GM18858 (cell line): ENCODE measurements around the gene HDAC9.

Experiments used
- ATAC-seq: cut with Tn5 transposase; IDR thresholded peaks from one replicate; pipeline ENCODE4 v1.9.1; 2021; ENCODE audit not compliant: unreplicated experiment

HDAC9 gene

DNA sequence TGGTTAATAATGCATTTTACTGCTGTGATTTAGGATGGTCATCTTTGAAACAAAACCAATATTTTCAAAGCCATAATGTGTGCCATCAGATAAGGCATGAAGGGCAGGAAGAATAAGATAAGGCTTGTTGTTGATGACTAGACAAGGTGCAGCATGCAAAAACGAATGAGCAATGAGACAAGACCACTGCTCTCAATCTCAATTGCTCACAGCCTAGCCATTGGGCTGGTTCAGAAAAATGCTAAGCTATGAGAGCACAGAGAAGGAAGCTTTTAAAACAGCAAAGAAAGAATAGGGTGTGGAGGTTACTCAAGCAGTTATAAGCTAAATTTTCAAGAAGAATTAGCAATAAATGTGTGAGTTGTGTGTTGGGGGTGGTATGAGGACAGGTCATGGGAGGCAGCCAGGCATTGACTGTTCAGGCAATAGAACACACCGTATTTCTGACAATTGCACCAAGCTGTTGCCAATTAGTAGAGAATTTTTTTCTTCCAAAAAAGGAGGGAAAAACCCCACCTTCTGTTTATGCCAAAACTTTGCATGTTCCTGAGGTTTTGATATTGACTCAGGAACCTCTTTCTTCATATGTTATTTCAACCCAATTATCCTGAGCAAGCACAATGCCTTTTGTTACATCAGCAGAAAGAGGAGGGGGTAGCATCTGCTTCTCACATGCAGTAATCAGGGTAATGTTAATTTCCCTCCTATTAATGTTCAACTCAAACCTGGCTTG lies 276.5 kb downstream of the HDAC9 start:
- no peak for ATAC-seq

- no peak for ATAC-seq
These were observed 277.0 kb downstream of the HDAC9 start for GRCh38 chr7:18772567-18772965.

GRCh38 chr7:18777314-18777713 lies 281.8 kb downstream of the HDAC9 start:
- no peak for ATAC-seq

DNA sequence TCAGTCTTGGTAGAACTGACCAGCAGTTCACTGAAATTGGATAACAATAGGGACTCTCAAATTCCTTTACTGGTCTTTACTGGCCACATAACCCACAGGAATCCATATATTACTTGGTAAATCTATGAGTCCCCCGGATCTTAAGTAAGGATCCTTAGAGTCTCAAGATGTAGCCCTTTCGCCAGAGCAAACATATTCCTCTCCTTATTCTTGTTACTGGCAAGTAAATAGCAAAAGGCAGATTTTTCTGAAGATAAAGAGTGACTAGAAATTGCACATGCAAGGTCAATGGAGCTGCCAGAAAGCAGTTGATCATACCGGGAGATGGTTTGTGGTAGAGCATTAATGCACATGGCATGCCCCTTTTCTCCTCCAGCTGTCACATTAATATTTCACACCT lies 283.0 kb downstream of the HDAC9 start:
- ATAC-seq: no peak

DNA sequence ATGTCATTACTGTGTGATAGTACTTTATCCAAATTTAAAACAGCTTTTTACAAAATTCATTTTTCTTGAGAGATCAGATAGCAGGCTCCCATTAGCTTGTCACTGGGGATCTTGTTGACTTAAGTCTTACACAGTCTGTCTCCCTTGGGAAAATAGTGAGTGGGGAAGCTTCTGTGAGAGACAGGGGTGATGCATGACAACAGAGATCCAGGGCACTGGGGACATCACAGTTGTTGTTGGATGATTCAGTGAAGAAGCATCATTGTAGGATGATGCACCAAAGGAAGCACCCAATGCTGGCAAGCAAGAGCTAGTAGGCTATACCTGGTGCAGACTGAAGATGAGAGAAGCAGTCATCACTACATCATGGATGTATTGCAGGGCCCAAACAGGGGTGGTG lies 284.7 kb downstream of the HDAC9 start:
- ATAC-seq: no peak

GRCh38 chr7:18780938-18781337 lies 285.4 kb downstream of the HDAC9 start:
- ATAC-seq: no peak

DNA sequence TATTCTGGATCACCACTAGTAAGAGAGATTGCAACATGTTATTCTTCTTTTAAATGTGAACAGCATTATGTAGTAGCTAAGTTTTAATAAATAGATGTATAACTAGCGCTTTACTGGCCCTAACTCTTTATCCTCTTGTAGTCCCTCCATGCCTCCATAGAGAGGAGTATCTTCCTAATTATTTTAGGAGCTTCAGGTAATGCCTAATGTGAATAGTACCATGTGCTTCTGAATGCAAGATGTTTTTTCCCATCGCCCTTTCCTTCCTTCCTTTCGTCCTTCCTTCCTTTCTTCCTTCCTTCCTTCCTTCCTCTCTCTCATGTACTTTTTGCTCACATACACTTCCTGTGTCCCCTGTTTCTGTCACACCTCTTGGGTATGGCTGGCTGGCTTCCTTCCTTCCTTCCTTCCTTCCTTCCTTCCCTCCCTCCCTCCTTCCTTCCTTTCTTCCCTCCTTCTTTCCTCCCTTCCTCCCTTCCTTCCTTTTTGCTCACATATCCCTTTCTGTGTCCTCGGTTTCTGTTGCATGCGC lies 290.7 kb downstream of the HDAC9 start:
- no peak for ATAC-seq

DNA sequence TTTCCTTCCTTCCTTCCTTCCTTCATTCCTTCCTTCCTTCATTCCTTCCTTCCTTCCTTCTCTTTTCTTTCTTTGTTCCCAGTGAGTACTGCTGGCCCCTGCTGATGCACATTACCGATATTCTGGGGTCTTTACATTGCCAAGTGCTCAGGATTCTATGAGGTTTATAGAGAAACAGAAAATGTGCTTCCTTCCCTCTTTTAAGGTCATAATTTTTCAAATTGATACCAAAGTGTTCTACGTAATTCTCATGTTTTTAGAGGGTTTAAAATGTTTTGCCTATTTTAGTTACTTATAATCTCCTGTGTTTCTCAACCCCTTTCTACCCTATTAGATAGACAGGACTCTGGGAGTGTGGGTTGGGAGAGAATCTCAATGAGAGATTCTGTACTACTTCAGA lies 291.2 kb downstream of the HDAC9 start:
- no peak for ATAC-seq

GRCh38 chr7:18788026-18788425 lies 292.5 kb downstream of the HDAC9 start:
- ATAC-seq: no peak

GRCh38 chr7:18792871-18793595 lies 297.5 kb downstream of the HDAC9 start:
- no peak for ATAC-seq

- ATAC-seq: no peak
These were observed 300.7 kb downstream of the HDAC9 start for GRCh38 chr7:18796216-18796615.

DNA sequence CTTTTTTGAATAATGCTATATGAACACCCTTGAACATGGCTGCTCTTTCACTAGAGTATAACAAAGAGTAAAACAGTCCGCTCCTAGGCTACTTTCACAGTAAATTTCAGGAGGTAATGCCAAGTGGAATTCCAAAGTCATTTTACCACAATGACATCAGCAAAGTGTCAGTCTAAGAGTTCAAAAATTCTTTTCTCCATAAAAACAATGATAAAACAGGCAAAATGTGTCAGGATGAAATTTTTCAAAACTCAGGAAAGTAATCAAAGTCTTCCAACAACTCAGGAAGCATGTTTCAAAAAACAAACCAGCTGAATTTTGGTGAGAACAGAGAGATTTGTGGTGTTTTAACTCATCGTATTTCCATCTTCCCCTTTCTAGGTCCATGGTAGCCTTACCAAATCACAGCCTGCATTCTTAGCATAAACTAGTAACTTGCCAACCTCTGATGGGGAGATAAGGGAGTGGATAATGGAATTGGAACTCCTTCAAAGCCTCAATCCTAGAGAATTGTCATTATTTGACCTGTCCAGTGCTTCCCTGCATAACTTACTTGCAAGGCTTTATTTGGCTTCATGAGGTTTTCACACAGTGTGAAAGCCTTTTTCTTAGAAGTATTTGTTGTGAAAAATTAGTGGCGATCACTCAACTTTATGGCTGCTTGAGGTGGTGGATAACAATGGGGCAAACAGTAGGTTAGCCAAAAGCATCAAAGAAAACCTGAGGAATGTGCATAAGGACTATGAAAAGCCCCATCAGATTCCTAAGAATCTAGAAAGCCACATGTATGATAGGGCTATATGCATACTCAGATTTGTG lies 302.7 kb downstream of the HDAC9 start:
- ATAC-seq: no peak

GRCh38 chr7:18799899-18800298 lies 304.4 kb downstream of the HDAC9 start:
- ATAC-seq: no peak

DNA sequence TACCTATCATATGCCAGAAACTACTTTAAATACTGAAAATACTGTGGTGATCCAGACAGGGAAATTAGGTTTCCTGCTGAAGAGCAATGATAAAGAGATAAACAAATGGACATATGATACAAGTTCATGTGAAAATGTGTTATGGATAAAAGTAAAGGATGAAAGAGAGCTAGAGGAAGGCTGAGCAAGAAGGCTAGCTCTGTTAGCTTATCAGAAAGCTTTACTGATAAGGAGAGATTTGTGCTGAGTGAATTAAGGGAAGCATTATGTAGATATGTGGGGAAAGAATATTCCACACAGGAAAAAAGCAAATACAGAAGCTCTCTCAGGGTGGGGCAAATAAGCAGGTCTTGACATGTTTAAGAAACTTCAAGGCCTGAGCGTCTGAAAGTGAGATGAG lies 308.4 kb downstream of the HDAC9 start:
- no peak for ATAC-seq

- ATAC-seq: no peak
These were observed 310.6 kb downstream of the HDAC9 start for GRCh38 chr7:18806177-18806576.

GRCh38 chr7:18808026-18808425 lies 312.5 kb downstream of the HDAC9 start:
- ATAC-seq: no peak

DNA sequence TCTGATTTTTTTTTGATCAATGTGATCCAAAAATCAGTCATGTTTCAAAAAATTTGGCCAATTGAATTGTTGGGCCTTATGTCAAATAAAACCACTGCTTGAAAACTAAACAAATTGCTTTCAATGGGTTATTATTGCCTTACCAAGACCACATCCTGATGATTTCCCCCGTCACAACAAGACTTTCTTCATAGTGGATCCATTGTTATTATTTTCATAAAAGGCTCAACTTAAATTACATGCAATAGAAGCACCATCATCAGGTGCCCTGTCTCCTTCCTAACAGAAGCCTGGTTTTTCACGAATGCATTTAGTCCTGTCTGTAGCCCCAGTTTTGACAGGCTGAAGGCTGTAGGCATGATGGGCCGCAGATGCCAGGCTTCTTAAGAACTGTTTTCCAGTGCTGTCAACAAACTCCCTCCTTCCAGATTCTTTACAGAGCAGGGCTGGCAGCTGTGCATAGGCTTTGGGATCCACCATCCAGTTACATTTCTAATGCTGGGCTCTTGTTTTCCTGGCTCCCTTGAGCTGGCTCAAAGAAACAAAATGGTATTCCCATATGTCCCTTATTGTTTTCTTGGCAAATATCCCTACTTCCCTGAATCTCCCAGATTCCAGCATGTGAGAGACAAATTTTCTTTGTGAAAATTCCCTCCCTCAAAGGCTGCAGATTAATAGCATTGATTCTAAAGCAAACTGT lies 319.9 kb downstream of the HDAC9 start:
- ATAC-seq: no peak

DNA sequence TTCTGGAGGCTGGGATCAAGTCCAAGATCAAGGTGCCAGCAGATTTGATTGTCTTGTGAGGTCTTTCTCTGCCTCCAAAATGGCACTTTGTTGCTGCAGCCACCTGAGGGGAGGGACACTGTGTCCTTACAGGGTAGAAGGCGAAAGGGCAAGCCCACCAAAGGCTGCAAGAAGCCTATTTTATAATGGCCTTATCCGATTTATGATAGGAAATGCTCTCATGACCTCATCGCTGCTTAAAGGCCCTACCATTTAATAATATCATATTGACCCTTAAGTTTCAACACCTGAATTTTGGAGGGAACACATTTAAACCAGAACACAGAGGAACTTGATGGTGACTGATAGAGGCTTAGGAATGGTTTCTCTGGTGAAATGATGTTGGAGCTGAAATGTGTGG lies 325.4 kb downstream of the HDAC9 start:
- ATAC-seq: no peak

DNA sequence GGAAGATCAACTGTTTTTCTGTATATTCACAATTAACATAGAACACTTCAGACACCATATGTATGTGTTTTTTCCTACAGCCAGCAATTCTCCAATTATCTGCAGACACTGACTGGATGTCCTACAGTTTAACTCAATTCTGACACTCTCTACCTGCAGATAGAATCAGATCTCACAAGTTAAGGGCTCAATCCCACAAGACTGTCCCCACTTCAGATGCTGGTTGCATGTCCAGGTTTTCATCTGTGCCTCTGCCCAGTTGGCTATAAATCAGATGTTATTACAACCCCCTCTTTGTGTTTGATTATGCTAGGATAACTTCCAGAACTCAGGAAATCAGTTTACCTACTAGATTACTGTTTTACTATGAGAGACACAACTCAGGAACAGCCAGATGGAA lies 326.0 kb downstream of the HDAC9 start:
- no peak for ATAC-seq

- ATAC-seq: no peak
These were observed 328.6 kb downstream of the HDAC9 start for GRCh38 chr7:18824157-18824556.
